ENCODE results near the gene TENT5C.

DNA sequence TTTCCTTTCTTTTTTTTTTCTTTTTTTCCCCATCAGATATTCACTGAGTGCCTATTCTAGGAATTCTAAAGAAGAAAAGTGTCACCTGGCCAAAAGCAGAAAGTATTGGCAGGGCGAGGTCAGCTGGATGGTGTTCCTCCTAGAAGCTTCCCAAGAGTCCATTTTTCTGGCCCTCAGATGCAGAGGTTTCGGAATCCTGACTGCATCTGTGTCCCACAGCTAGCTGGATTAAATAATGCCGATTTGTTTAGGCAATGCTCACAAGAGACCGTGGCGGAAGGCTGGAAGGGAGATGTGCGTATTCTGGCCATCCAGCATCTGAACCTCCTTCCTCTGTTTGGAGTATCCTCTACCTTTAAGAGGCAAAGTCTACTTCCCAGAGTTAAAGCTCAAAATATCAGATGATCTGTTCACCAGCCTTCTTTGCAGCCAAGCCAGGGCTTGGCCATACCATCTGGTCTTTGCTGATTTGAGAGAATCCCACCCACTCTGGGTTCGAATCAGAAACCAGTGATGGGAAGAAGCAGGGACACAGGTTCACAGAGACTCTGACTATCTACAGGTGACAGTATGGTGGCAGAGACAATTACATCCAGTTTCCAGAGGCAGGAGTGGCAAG, 5.4 kb upstream of the TENT5C start:
- TF ChIP-seq SUZ12 (IDR thresholded peaks at IDR 0.05; ENCODE audit: extremely low read depth, insufficient read depth, insufficient read length) (no peak), ZNF274 (IDR thresholded peaks at IDR 0.05; ENCODE audit: low read depth, low read length) (no peak)

Data from NT2/D1 (cell line).